Astrocyte (in vitro differentiated cells and primary cell): ENCODE data around the gene TPM2.

ENCODE experiments used
- EZH2 ChIP-seq: IDR thresholded peaks from 2 replicates; pipeline ENCODE4 v1.6.1; 2012; ENCODE audit warnings: mild to moderate bottlenecking, low read length, inconsistent platforms; ENCODE audit not compliant: insufficient read depth
- TF ChIP-seq, protein P1 (sequence below): IDR thresholded peaks from 2 replicates; pipeline ENCODE4 v1.5.1; 2011; ENCODE audit warnings: low read depth, mild to moderate bottlenecking, inconsistent platforms, low read length, moderate library complexity; ENCODE audit not compliant: insufficient read depth

- TF ChIP-seq, protein P1, sequence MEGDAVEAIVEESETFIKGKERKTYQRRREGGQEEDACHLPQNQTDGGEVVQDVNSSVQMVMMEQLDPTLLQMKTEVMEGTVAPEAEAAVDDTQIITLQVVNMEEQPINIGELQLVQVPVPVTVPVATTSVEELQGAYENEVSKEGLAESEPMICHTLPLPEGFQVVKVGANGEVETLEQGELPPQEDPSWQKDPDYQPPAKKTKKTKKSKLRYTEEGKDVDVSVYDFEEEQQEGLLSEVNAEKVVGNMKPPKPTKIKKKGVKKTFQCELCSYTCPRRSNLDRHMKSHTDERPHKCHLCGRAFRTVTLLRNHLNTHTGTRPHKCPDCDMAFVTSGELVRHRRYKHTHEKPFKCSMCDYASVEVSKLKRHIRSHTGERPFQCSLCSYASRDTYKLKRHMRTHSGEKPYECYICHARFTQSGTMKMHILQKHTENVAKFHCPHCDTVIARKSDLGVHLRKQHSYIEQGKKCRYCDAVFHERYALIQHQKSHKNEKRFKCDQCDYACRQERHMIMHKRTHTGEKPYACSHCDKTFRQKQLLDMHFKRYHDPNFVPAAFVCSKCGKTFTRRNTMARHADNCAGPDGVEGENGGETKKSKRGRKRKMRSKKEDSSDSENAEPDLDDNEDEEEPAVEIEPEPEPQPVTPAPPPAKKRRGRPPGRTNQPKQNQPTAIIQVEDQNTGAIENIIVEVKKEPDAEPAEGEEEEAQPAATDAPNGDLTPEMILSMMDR = no peak
- TF ChIP-seq EZH2 = no peak
Observed at GRCh38 chr9:35723426-35723825, 33.7 kb upstream of the TPM2 start.
